Measurements from ENCODE around the gene PFDN6. TPM values are rescaled to one million over a fixed set of nuclear protein-coding genes. Genes with fewer than 3 reads are reported as not detected.
A peak's percentile ranks its signal among the peaks of the same experiment; 100 is the strongest.

The PFDN6 gene
- total RNA-seq, 1 experiment from 2014 or later, result 90.5 TPM

- BruUV-seq (replicated peaks), result no TSS peak
- ATAC-seq, result peak; percentile 34
Observed at GRCh38 chr6:33314943-33315792, 25.8 kb downstream of the PFDN6 start.

More at GRCh38 chr6:33314943-33315792, 25.8 kb downstream of the PFDN6 start:
- Histone ChIP-seq H4K20me1 (ENCODE audit: insufficient read depth) (no peaks in the 10 kb centered on the region), H3K36me3 (ENCODE audit: control insufficient read depth in 1 of 2, insufficient read depth in 2 of 2, low read length in 2 of 2) (peaks cover 15 to 20% of the 10 kb centered on the region in 2 experiments; a peak in 3 of 4 replicates), H3K27me3 (ENCODE audit: insufficient read depth, low read length) (no peaks in the 10 kb centered on the region), H3K4me3 (replicated peaks in 1 of 2; ENCODE audit: low read depth in 1 of 2, low read length in 2 of 2) (peak overlapping the region; percentile 78 to 91), H3K4me1 (ENCODE audit: control insufficient read depth in 1 of 2, insufficient read depth in 2 of 2, low read length in 2 of 2) (peaks cover 41 to 56% of the 10 kb centered on the region in 2 experiments), H3K27ac (ENCODE audit: low read depth, low read length) (peak overlapping the region; percentile 89), H3K79me2 (ENCODE audit: insufficient read depth, low read length) (peaks cover 39% of the 10 kb centered on the region), H3K9me3 (ENCODE audit: control insufficient read depth in 1 of 2, insufficient read depth in 1 of 2, low read depth in 1 of 2, low read length in 2 of 2) (no peaks in the 10 kb centered on the region), H3K4me2 (ENCODE audit: low read length) (peak overlapping the region; percentile 95), H3K9me2 (ENCODE audit: insufficient read depth) (no peaks in the 10 kb centered on the region), H3K9ac (ENCODE audit: low read length) (peak overlapping the region; percentile 92), H2AFZ (ENCODE audit: low read depth, low read length, poor library complexity, severe bottlenecking) (peak overlapping the region; percentile 93)
- intact Hi-C loops (cut with micrococcal nuclease), result loop anchor here (2.0 kb wide), 1 partner anchor 16 kb away; the partner anchor contains the start of gene RGL2
- TF ChIP-seq, protein P1, sequence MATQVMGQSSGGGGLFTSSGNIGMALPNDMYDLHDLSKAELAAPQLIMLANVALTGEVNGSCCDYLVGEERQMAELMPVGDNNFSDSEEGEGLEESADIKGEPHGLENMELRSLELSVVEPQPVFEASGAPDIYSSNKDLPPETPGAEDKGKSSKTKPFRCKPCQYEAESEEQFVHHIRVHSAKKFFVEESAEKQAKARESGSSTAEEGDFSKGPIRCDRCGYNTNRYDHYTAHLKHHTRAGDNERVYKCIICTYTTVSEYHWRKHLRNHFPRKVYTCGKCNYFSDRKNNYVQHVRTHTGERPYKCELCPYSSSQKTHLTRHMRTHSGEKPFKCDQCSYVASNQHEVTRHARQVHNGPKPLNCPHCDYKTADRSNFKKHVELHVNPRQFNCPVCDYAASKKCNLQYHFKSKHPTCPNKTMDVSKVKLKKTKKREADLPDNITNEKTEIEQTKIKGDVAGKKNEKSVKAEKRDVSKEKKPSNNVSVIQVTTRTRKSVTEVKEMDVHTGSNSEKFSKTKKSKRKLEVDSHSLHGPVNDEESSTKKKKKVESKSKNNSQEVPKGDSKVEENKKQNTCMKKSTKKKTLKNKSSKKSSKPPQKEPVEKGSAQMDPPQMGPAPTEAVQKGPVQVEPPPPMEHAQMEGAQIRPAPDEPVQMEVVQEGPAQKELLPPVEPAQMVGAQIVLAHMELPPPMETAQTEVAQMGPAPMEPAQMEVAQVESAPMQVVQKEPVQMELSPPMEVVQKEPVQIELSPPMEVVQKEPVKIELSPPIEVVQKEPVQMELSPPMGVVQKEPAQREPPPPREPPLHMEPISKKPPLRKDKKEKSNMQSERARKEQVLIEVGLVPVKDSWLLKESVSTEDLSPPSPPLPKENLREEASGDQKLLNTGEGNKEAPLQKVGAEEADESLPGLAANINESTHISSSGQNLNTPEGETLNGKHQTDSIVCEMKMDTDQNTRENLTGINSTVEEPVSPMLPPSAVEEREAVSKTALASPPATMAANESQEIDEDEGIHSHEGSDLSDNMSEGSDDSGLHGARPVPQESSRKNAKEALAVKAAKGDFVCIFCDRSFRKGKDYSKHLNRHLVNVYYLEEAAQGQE (IDR thresholded peaks at IDR 0.05; ENCODE audit: low read depth), result no peak
- TF ChIP-seq YY1 (IDR thresholded peaks at IDR 0.05; ENCODE audit: extremely low read depth, insufficient replicate concordance, low read depth, low read length) (no peak), POLR2AphosphoS5 (IDR thresholded peaks at IDR 0.05; ENCODE audit: low read depth, low read length) (peak; percentile 72), POLR2A (IDR thresholded peaks at IDR 0.05; ENCODE audit: borderline replicate concordance, extremely low read depth, insufficient read depth, insufficient read length) (peak; percentile 15)
- DNase-seq (ENCODE audit: low read depth, low spot score), result no peak
- POLR2A ChIA-PET, result no interaction called here
- CTCF ChIA-PET, result no interaction called here
- RAD21 ChIA-PET (ENCODE audit: low non-redundant PET in 1 of 2, low total read pairs in 2 of 2, uncharacterized antibody in 2 of 2, unreplicated experiment in 2 of 2), result no interaction called here
